Prostate gland (tissue), 2 donors: Measurements from ENCODE around the gene ASB7.

Experiments
- CTCF ChIP-seq, 4 experiments: fragments of 200-600 bp in 2 of 4; fragments of 450-650 bp in 2 of 4; sonication (generic) in 2 of 4; IDR thresholded peaks; 1 replicate in 3 of 4; 2 replicates in 1 of 4; pipeline ENCODE4 v1.5.1; 2016 to 2019; ENCODE audit warnings: antibody characterized with exemption in 4 of 4, mild to moderate bottlenecking in 2 of 4, moderate library complexity in 2 of 4
- POLR2A ChIP-seq: fragments of 450-650 bp; IDR thresholded peaks from one replicate; pipeline ENCODE4 v1.6.1; 2016; ENCODE audit warnings: antibody characterized with exemption, mild to moderate bottlenecking

GRCh38 chr15:100560323-100560722, 42.1 kb upstream of the ASB7 start:
- TF ChIP-seq CTCF (IDR thresholded peaks at IDR 0.05) (no peak), POLR2A (no peak)
